HepG2 (cell line): ENCODE data around the gene VAX1. TPM values are rescaled to one million over a fixed set of nuclear protein-coding genes. Genes with fewer than 3 reads are reported as not detected.

Source experiments
- CBX5 ChIP-seq: sonication (generic); formaldehyde crosslinking; IDR thresholded peaks from 2 replicates; pipeline ENCODE4 v1.4.0; 2020; ENCODE audit warnings: missing genetic modification reagents, borderline replicate concordance
- CENPX ChIP-seq: sonication (generic); formaldehyde crosslinking; IDR thresholded peaks from 2 replicates; pipeline ENCODE4 v1.9.0; 2021; ENCODE audit warnings: mild to moderate bottlenecking, missing genetic modification reagents, moderate library complexity
- FOXO4 ChIP-seq: sonication (generic); formaldehyde crosslinking; conservative IDR thresholded peaks from 2 replicates; pipeline ENCODE4 v1.8.1; 2023; ENCODE audit warnings: missing genetic modification reagents
- GPN1 ChIP-seq: sonication (generic); formaldehyde crosslinking; IDR thresholded peaks from 2 replicates; pipeline ENCODE4 v1.5.1; 2020; ENCODE audit warnings: missing genetic modification reagents, borderline replicate concordance
- GZF1 ChIP-seq: sonication (generic); formaldehyde crosslinking; IDR thresholded peaks from 2 replicates; pipeline ENCODE4 v1.5.1; 2020; ENCODE audit warnings: mild to moderate bottlenecking, missing genetic modification reagents
- KLF11 ChIP-seq: IDR thresholded peaks from 2 replicates; pipeline ENCODE4 v1.6.1; 2016; ENCODE audit warnings: missing compliant biosample characterization
- MAFK ChIP-seq, 2 experiments: IDR thresholded peaks in 1 of 2; conservative IDR thresholded peaks in 1 of 2; 2 replicates each; pipeline ENCODE4 v1.6.1; 2011; ENCODE audit warnings: improper control_type of control experiment in 2 of 2, low read length in 2 of 2
- MLX ChIP-seq: IDR thresholded peaks from 2 replicates; pipeline ENCODE4 v1.6.1; 2016
- MTERF4 ChIP-seq: sonication (generic); formaldehyde crosslinking; IDR thresholded peaks from 2 replicates; pipeline ENCODE4 v1.8.0; 2023; ENCODE audit warnings: mild to moderate bottlenecking, missing genetic modification reagents
- NFKBIZ ChIP-seq: IDR thresholded peaks from 2 replicates; pipeline ENCODE4 v1.6.1; 2018; ENCODE audit warnings: missing genetic modification reagents, missing compliant biosample characterization
- PHF21A ChIP-seq: sonication (generic); formaldehyde crosslinking; IDR thresholded peaks from 2 replicates; pipeline ENCODE4 v1.5.0; 2020; ENCODE audit warnings: mild to moderate bottlenecking, missing genetic modification reagents
- PRMT3 ChIP-seq: sonication (generic); formaldehyde crosslinking; IDR thresholded peaks from 2 replicates; pipeline ENCODE4 v1.8.1; 2022; ENCODE audit warnings: low read depth, mild to moderate bottlenecking, moderate library complexity, missing genetic modification reagents, borderline replicate concordance
- RBM22 ChIP-seq: fragments of 200-400 bp; formaldehyde crosslinking; optimal IDR thresholded peaks from 2 replicates; pipeline ENCODE3; 2017; ENCODE audit warnings: mild to moderate bottlenecking, low read length, moderate library complexity
- SNAI1 ChIP-seq: sonication (generic); formaldehyde crosslinking; IDR thresholded peaks from 2 replicates; pipeline ENCODE4 v1.5.0; 2020; ENCODE audit warnings: mild to moderate bottlenecking, missing genetic modification reagents, borderline replicate concordance
- TFDP2 ChIP-seq: sonication (generic); formaldehyde crosslinking; IDR thresholded peaks from 2 replicates; pipeline ENCODE4 v1.4.0; 2020; ENCODE audit warnings: missing genetic modification reagents
- ZBTB49 ChIP-seq: sonication (generic); formaldehyde crosslinking; IDR thresholded peaks from 2 replicates; pipeline ENCODE4 v1.4.0; 2020; ENCODE audit warnings: missing genetic modification reagents, borderline replicate concordance
- ZNF138 ChIP-seq: sonication (generic); formaldehyde crosslinking; IDR thresholded peaks from 2 replicates; pipeline ENCODE4 v1.5.0; 2020; ENCODE audit warnings: mild to moderate bottlenecking, low read depth, missing genetic modification reagents
- ZNF329 ChIP-seq: sonication (generic); formaldehyde crosslinking; IDR thresholded peaks from 2 replicates; pipeline ENCODE4 v1.9.0; 2021; ENCODE audit warnings: low read depth, mild to moderate bottlenecking, missing genetic modification reagents
- ZNF552 ChIP-seq: sonication (generic); formaldehyde crosslinking; IDR thresholded peaks from 2 replicates; pipeline ENCODE4 v1.9.0; 2022; ENCODE audit warnings: missing genetic modification reagents, mild to moderate bottlenecking, borderline replicate concordance
- ZNF570 ChIP-seq: sonication (generic); formaldehyde crosslinking; IDR thresholded peaks from 2 replicates; pipeline ENCODE4 v1.4.0; 2020; ENCODE audit warnings: mild to moderate bottlenecking, missing genetic modification reagents, borderline replicate concordance
- ZNF703 ChIP-seq: sonication (generic); formaldehyde crosslinking; IDR thresholded peaks from 2 replicates; pipeline ENCODE4 v1.5.1; 2020; ENCODE audit warnings: missing genetic modification reagents, mild to moderate bottlenecking, moderate library complexity, borderline replicate concordance
- ZNF768 ChIP-seq: sonication (generic); formaldehyde crosslinking; IDR thresholded peaks from 2 replicates; pipeline ENCODE4 v1.4.0; 2020; ENCODE audit warnings: missing genetic modification reagents
- ZNF850 ChIP-seq: sonication (generic); formaldehyde crosslinking; conservative IDR thresholded peaks from 2 replicates; pipeline ENCODE4 v1.9.0; 2021; ENCODE audit warnings: mild to moderate bottlenecking, missing genetic modification reagents
- polyA plus RNA-seq, 8 experiments: library from polyadenylated mRNA; depleted of rRNA in 3 of 8; stranded (reverse) in 7 of 8; unstranded in 1 of 8; fragments of >200 nt; fragmentation: Illumina TruSeq in 4 of 8; extraction: Trizol in 4 of 8; gene quantifications; 2 replicates each; pipeline versions ENCODE4 v1.2.1 to v1.2.3, GENCODE V29; 2011 to 2016; ENCODE audit warnings: low read depth in 4 of 8, missing spikeins in 1 of 8, mixed read lengths in 1 of 8; ENCODE audit not compliant: insufficient read depth in 1 of 8
- total RNA-seq, 5 experiments: library from RNA; depleted of rRNA; stranded (reverse); fragments of >200 nt; fragmentation: Illumina TruSeq; extraction: Trizol; gene quantifications; 2 replicates each; pipeline ENCODE4 v1.2.3, GENCODE V29; 2016; ENCODE audit warnings: low read depth in 1 of 5

Gene VAX1
- total and polyA plus RNA-seq, 2 of the 13 experiments (the other 11 are each of a cell fraction or from before 2014, with no cell fraction given): not detected

GRCh38 chr10:117167789-117168674, 30.0 kb upstream of the VAX1 start (continued):
- TF ChIP-seq ZNF768 (CRISPR knock-in tag): peak; percentile 51; the same call in 1 of the 2 replicates
- TF ChIP-seq PHF21A (CRISPR knock-in tag): no peak
- TF ChIP-seq SNAI1 (CRISPR knock-in tag): no peak
- TF ChIP-seq ZNF138 (CRISPR knock-in tag): no peak
- peak; percentile 75 for TF ChIP-seq CBX5 (CRISPR knock-in tag)
- no peak for TF ChIP-seq TFDP2 (CRISPR knock-in tag)
- no peak for TF ChIP-seq MAFK (conservative IDR thresholded peaks at IDR 0.05 in 1 of 2, IDR thresholded peaks at IDR 0.05 in 1 of 2; ENCODE audit: low read length in 2 of 2)
- 0 out of 2 replicates have a peak, but pooled peaks have one; percentile 43 for TF ChIP-seq ZNF329
- TF ChIP-seq RBM22: no peak
- TF ChIP-seq CENPX (CRISPR knock-in tag): no peak
- no peak for TF ChIP-seq MTERF4 (CRISPR knock-in tag)
- no peak for TF ChIP-seq ZNF850 (CRISPR knock-in tag)
- TF ChIP-seq ZNF570: no peak
- no peak for TF ChIP-seq PRMT3
- no peak for TF ChIP-seq GZF1 (CRISPR knock-in tag)
- no peak for TF ChIP-seq ZBTB49 (CRISPR knock-in tag)
- TF ChIP-seq FOXO4 (CRISPR knock-in tag): no peak
- TF ChIP-seq NFKBIZ (CRISPR knock-in tag): no peak
- no peak for TF ChIP-seq MLX (CRISPR knock-in tag)
- TF ChIP-seq GPN1: no peak
- no peak for TF ChIP-seq KLF11 (CRISPR knock-in tag)
- TF ChIP-seq ZNF552 (CRISPR knock-in tag): no peak
- TF ChIP-seq ZNF703: no peak
